SK-N-SH treated with all-trans-retinoic acid at 6 μM for 48 hours (cell line): ENCODE data around the gene GOLGA3.
"Not testable (repeated sequence)": the region's sequence is repeated elsewhere in the genome, so short reads cannot be mapped to it uniquely, and the experiment has no call there.

ENCODE experiments used
- ATAC-seq: fragments of 200-7000 bp; cut with Tn5 transposase; 3 replicates; pipeline ENCODE4 v1.9.1; 2020; ENCODE audit warnings: mild to moderate bottlenecking, moderate library complexity
- ARNTL ChIP-seq: fragments of 450-650 bp; formaldehyde crosslinking; IDR thresholded peaks from 2 replicates; pipeline ENCODE4 v1.5.0; 2020; ENCODE audit warnings: low read depth, mild to moderate bottlenecking, moderate library complexity, borderline replicate concordance
- BACH2 ChIP-seq: fragments of 250-450 bp; sonication (Bioruptor Pico); IDR thresholded peaks from 2 replicates; pipeline ENCODE4 v1.9.0; 2021; ENCODE audit warnings: mild to moderate bottlenecking, borderline replicate concordance
- CREB5 ChIP-seq: fragments of 250-450 bp; sonication (Bioruptor Pico); IDR thresholded peaks from 2 replicates; pipeline ENCODE4 v1.5.1; 2020; ENCODE audit warnings: low read depth, mild to moderate bottlenecking, moderate library complexity
- CSDC2 ChIP-seq: fragments of 250-450 bp; sonication (Bioruptor Pico); IDR thresholded peaks from 2 replicates; pipeline ENCODE4 v1.5.0; 2020; ENCODE audit warnings: mild to moderate bottlenecking, moderate library complexity
- CSRNP3 ChIP-seq: fragments of 250-450 bp; sonication (Bioruptor Pico); IDR thresholded peaks from 2 replicates; pipeline ENCODE4 v1.5.1; 2021; ENCODE audit warnings: mild to moderate bottlenecking, moderate library complexity
- ESRRG ChIP-seq: fragments of 250-450 bp; sonication (Bioruptor Pico); IDR thresholded peaks from 2 replicates; pipeline ENCODE4 v1.6.1; 2021; ENCODE audit warnings: mild to moderate bottlenecking
- GLIS3 ChIP-seq: fragments of 250-450 bp; sonication (Bioruptor Pico); IDR thresholded peaks from 2 replicates; pipeline ENCODE4 v1.5.0; 2020; ENCODE audit warnings: mild to moderate bottlenecking, moderate library complexity
- ISL1 ChIP-seq: fragments of 250-450 bp; sonication (Bioruptor Pico); IDR thresholded peaks from 2 replicates; pipeline ENCODE4 v2.1.2; 2022; ENCODE audit warnings: mild to moderate bottlenecking, moderate library complexity
- PATZ1 ChIP-seq: fragments of 250-450 bp; sonication (Bioruptor Pico); IDR thresholded peaks from 2 replicates; pipeline ENCODE4 v1.8.0; 2020; ENCODE audit warnings: mild to moderate bottlenecking, moderate library complexity, borderline replicate concordance
- POU6F1 ChIP-seq: fragments of 250-450 bp; sonication (Bioruptor Pico); IDR thresholded peaks from 2 replicates; pipeline ENCODE4 v1.8.0; 2021; ENCODE audit warnings: low read depth, mild to moderate bottlenecking, moderate library complexity, borderline replicate concordance
- PPARA ChIP-seq: fragments of 250-450 bp; sonication (Bioruptor Pico); IDR thresholded peaks from 2 replicates; pipeline ENCODE4 v1.5.0; 2020; ENCODE audit warnings: mild to moderate bottlenecking, borderline replicate concordance
- RARB ChIP-seq: fragments of 250-450 bp; sonication (Bioruptor Pico); IDR thresholded peaks from 2 replicates; pipeline ENCODE4 v1.8.0; 2021; ENCODE audit warnings: mild to moderate bottlenecking, moderate library complexity
- SNAI2 ChIP-seq: fragments of 250-450 bp; sonication (Bioruptor Pico); IDR thresholded peaks from 2 replicates; pipeline ENCODE4 v1.5.0; 2020; ENCODE audit warnings: mild to moderate bottlenecking, moderate library complexity
- TCF4 ChIP-seq: fragments of 250-450 bp; sonication (Bioruptor Pico); IDR thresholded peaks from 2 replicates; pipeline ENCODE4 v1.8.0; 2021; ENCODE audit warnings: mild to moderate bottlenecking, moderate library complexity, borderline replicate concordance
- TOX ChIP-seq: fragments of 250-450 bp; sonication (Bioruptor Pico); IDR thresholded peaks from 2 replicates; pipeline ENCODE4 v1.8.0; 2021; ENCODE audit warnings: mild to moderate bottlenecking, moderate library complexity, borderline replicate concordance
- TSHZ2 ChIP-seq: fragments of 250-450 bp; sonication (Bioruptor Pico); IDR thresholded peaks from 2 replicates; pipeline ENCODE4 v1.5.0; 2020; ENCODE audit warnings: mild to moderate bottlenecking, moderate library complexity
- ZFP3 ChIP-seq: fragments of 250-450 bp; sonication (Bioruptor Pico); IDR thresholded peaks from 2 replicates; pipeline ENCODE4 v1.5.0; 2020; ENCODE audit warnings: mild to moderate bottlenecking, moderate library complexity
- ZFP30 ChIP-seq: fragments of 450-650 bp; formaldehyde crosslinking; IDR thresholded peaks from 2 replicates; pipeline ENCODE4 v1.5.0; 2022; ENCODE audit warnings: mild to moderate bottlenecking, moderate library complexity
- ZNF565 ChIP-seq: fragments of 450-650 bp; formaldehyde crosslinking; conservative IDR thresholded peaks from 2 replicates; pipeline ENCODE4 v1.5.0; 2020; ENCODE audit warnings: low read depth, mild to moderate bottlenecking, moderate library complexity
- ZNF70 ChIP-seq: fragments of 450-650 bp; formaldehyde crosslinking; IDR thresholded peaks from 2 replicates; pipeline ENCODE4 v1.5.0; 2020; ENCODE audit warnings: mild to moderate bottlenecking, moderate library complexity
- ZNF8 ChIP-seq: fragments of 450-650 bp; formaldehyde crosslinking; IDR thresholded peaks from 2 replicates; pipeline ENCODE4 v1.5.0; 2020; ENCODE audit warnings: mild to moderate bottlenecking, moderate library complexity

Gene GOLGA3

GRCh38 chr12:132797820-132798570, 30.7 kb downstream of the GOLGA3 start:
- no peak for ATAC-seq
- TF ChIP-seq BACH2 (CRISPR knock-in tag) = no peak
- TF ChIP-seq ZNF70 (CRISPR knock-in tag) = no peak
- no peak for TF ChIP-seq POU6F1 (CRISPR knock-in tag)
- TF ChIP-seq GLIS3 (CRISPR knock-in tag) = no peak
- TF ChIP-seq CSDC2 (CRISPR knock-in tag) = no peak
- no peak for TF ChIP-seq SNAI2 (CRISPR knock-in tag)
- TF ChIP-seq ISL1 (CRISPR knock-in tag) = no peak
- no peak for TF ChIP-seq CREB5
- no peak for TF ChIP-seq TSHZ2
- no peak for TF ChIP-seq ZFP30
- TF ChIP-seq ARNTL (CRISPR knock-in tag) = no peak
- TF ChIP-seq TCF4 = no peak
- no peak for TF ChIP-seq ZNF8 (CRISPR knock-in tag)
- no peak for TF ChIP-seq TOX
- no peak for TF ChIP-seq PATZ1 (CRISPR knock-in tag)
- TF ChIP-seq RARB = no peak
- TF ChIP-seq ESRRG = no peak
- TF ChIP-seq ZFP3 (CRISPR knock-in tag) = no peak
- TF ChIP-seq CSRNP3 (CRISPR knock-in tag) = no peak

GRCh38 chr12:132795847-132796246, 32.8 kb downstream of the GOLGA3 start:
- no peak for ATAC-seq
- TF ChIP-seq SNAI2 (CRISPR knock-in tag) = no peak
- TF ChIP-seq TSHZ2 = no peak
- TF ChIP-seq BACH2 (CRISPR knock-in tag) = no peak
- no peak for TF ChIP-seq ESRRG
- TF ChIP-seq ZNF8 (CRISPR knock-in tag) = no peak
- TF ChIP-seq PPARA (CRISPR knock-in tag) = no peak
- TF ChIP-seq ZNF565 (CRISPR knock-in tag) = no peak
- no peak for TF ChIP-seq GLIS3 (CRISPR knock-in tag)
- no peak for TF ChIP-seq CSDC2 (CRISPR knock-in tag)

- ATAC-seq = not testable (repeated sequence)
Observed at GRCh38 chr12:132791940-132792339, 36.7 kb downstream of the GOLGA3 start.
